ENCODE data around the gene ALKBH8.

- no peak for TF ChIP-seq POLR2AphosphoS5 (IDR thresholded peaks at IDR 0.05; ENCODE audit: low read depth, low read length)
- TF ChIP-seq, protein P1, sequence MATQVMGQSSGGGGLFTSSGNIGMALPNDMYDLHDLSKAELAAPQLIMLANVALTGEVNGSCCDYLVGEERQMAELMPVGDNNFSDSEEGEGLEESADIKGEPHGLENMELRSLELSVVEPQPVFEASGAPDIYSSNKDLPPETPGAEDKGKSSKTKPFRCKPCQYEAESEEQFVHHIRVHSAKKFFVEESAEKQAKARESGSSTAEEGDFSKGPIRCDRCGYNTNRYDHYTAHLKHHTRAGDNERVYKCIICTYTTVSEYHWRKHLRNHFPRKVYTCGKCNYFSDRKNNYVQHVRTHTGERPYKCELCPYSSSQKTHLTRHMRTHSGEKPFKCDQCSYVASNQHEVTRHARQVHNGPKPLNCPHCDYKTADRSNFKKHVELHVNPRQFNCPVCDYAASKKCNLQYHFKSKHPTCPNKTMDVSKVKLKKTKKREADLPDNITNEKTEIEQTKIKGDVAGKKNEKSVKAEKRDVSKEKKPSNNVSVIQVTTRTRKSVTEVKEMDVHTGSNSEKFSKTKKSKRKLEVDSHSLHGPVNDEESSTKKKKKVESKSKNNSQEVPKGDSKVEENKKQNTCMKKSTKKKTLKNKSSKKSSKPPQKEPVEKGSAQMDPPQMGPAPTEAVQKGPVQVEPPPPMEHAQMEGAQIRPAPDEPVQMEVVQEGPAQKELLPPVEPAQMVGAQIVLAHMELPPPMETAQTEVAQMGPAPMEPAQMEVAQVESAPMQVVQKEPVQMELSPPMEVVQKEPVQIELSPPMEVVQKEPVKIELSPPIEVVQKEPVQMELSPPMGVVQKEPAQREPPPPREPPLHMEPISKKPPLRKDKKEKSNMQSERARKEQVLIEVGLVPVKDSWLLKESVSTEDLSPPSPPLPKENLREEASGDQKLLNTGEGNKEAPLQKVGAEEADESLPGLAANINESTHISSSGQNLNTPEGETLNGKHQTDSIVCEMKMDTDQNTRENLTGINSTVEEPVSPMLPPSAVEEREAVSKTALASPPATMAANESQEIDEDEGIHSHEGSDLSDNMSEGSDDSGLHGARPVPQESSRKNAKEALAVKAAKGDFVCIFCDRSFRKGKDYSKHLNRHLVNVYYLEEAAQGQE (IDR thresholded peaks at IDR 0.05; ENCODE audit: insufficient read depth in 1 of 2, low read depth in 2 of 2, low read length in 2 of 2): no peak
Measured at GRCh38 chr11:107477820-107478219, 87.7 kb downstream of the ALKBH8 start.

Measured in PFSK-1 (cell line).